Inflammatory macrophage treated with lipopolysaccharide for 1 hour (primary cell): Measurements from ENCODE around the gene GRAMD4.
"Not testable (repeated sequence)": the region's sequence is repeated elsewhere in the genome, so short reads cannot be mapped to it uniquely, and the experiment has no call there.

Source experiments
- DNase-seq, 2 donors: peaks; one replicate each; pipeline ENCODE4 v3.0.0-alpha.2; 2020 to 2022

The GRAMD4 gene

GRCh38 chr22:46640293-46641055, 20.3 kb downstream of the GRAMD4 start:
- no peak for DNase-seq

GRCh38 chr22:46641811-46642266, 21.7 kb downstream of the GRAMD4 start:
- no peak for DNase-seq

GRCh38 chr22:46642840-46643480, 22.8 kb downstream of the GRAMD4 start:
- DNase-seq: not testable (repeated sequence)

GRCh38 chr22:46646531-46647215, 26.5 kb downstream of the GRAMD4 start:
- no peak for DNase-seq

- not testable (repeated sequence) for DNase-seq
Measured at GRCh38 chr22:46648225-46648820, 28.1 kb downstream of the GRAMD4 start.

GRCh38 chr22:46649141-46650077, 29.2 kb downstream of the GRAMD4 start:
- no peak for DNase-seq

GRCh38 chr22:46650078-46650810, 30.1 kb downstream of the GRAMD4 start:
- DNase-seq: no peak

- no peak for DNase-seq
Measured at GRCh38 chr22:46651316-46651715, 31.1 kb downstream of the GRAMD4 start.

- no peak for DNase-seq
Measured at GRCh38 chr22:46652081-46652846, 32.1 kb downstream of the GRAMD4 start.

- no peak for DNase-seq
Measured at GRCh38 chr22:46652847-46653331, 32.7 kb downstream of the GRAMD4 start.

GRCh38 chr22:46653596-46653995, 33.4 kb downstream of the GRAMD4 start:
- DNase-seq: peak in 1 of 2 donors; percentile 4

- DNase-seq: no peak
Measured at GRCh38 chr22:46654426-46654825, 34.2 kb downstream of the GRAMD4 start.

- DNase-seq: no peak
Measured at GRCh38 chr22:46654927-46655595, 34.9 kb downstream of the GRAMD4 start.

GRCh38 chr22:46655861-46656608, 35.8 kb downstream of the GRAMD4 start:
- no peak for DNase-seq

- DNase-seq: no peak
Measured at GRCh38 chr22:46656856-46657654, 36.9 kb downstream of the GRAMD4 start.

- DNase-seq: no peak
Measured at GRCh38 chr22:46657655-46657953, 37.4 kb downstream of the GRAMD4 start.

- DNase-seq: no peak
Measured at GRCh38 chr22:46657996-46658947, 38.1 kb downstream of the GRAMD4 start.
